HG02973 (cell line): ENCODE results near the gene FBXW10B.
"Not testable (repeated sequence)": the region's sequence is repeated elsewhere in the genome, so short reads cannot be mapped to it uniquely, and the experiment has no call there.

Source experiments
- ATAC-seq: cut with Tn5 transposase; IDR thresholded peaks from one replicate; pipeline ENCODE4 v1.9.1; 2021; ENCODE audit warnings: moderate library complexity; ENCODE audit not compliant: unreplicated experiment

The FBXW10B gene

GRCh38 chr17:15619331-15620058, at the start of gene FBXW10B:
Gene FBXW10B, minus strand, starts transcription at chr17:15619704. Its CDS starts 192 bp downstream, at chr17:15619512.
- not testable (repeated sequence) for ATAC-seq

- no peak for ATAC-seq
Measured at GRCh38 chr17:15663691-15664090, 44.2 kb upstream of the FBXW10B start.

GRCh38 chr17:15663176-15663575, 43.7 kb upstream of the FBXW10B start:
- ATAC-seq = no peak

GRCh38 chr17:15662681-15663080, 43.2 kb upstream of the FBXW10B start:
- ATAC-seq = no peak

- no peak for ATAC-seq
Measured at GRCh38 chr17:15660077-15660476, 40.6 kb upstream of the FBXW10B start.

GRCh38 chr17:15659663-15660062, 40.2 kb upstream of the FBXW10B start:
- ATAC-seq = no peak

GRCh38 chr17:15659236-15659635, 39.7 kb upstream of the FBXW10B start:
- ATAC-seq = no peak

- ATAC-seq = no peak
Measured at GRCh38 chr17:15658296-15658695, 38.8 kb upstream of the FBXW10B start.

- ATAC-seq = no peak
Measured at GRCh38 chr17:15657868-15658267, 38.4 kb upstream of the FBXW10B start.

- no peak for ATAC-seq
Measured at GRCh38 chr17:15654886-15655561, 35.5 kb upstream of the FBXW10B start.

GRCh38 chr17:15654401-15654800, 34.9 kb upstream of the FBXW10B start:
- ATAC-seq = not testable (repeated sequence)

- ATAC-seq = no peak
Measured at GRCh38 chr17:15652960-15653359, 33.5 kb upstream of the FBXW10B start.

GRCh38 chr17:15651583-15652110, 32.1 kb upstream of the FBXW10B start:
- peak; percentile 80 for ATAC-seq

- no peak for ATAC-seq
Measured at GRCh38 chr17:15650741-15651582, 31.5 kb upstream of the FBXW10B start.

- no peak for ATAC-seq
Measured at GRCh38 chr17:15649861-15650421, 30.4 kb upstream of the FBXW10B start.

GRCh38 chr17:15648386-15648785, 28.9 kb upstream of the FBXW10B start:
- no peak for ATAC-seq

- not testable (repeated sequence) for ATAC-seq
Measured at GRCh38 chr17:15645942-15646312, 26.4 kb upstream of the FBXW10B start.

GRCh38 chr17:15645099-15645941, 25.8 kb upstream of the FBXW10B start:
- ATAC-seq = not testable (repeated sequence)

- not testable (repeated sequence) for ATAC-seq
Measured at GRCh38 chr17:15642505-15643251, 23.2 kb upstream of the FBXW10B start.
